ENCODE measurements around the gene HMGXB3. TPM values are rescaled to one million over a fixed set of nuclear protein-coding genes. Genes with fewer than 3 reads are reported as not detected.

Gene HMGXB3
- total RNA-seq, 1 experiment from 2014 or later: 26.9 TPM

DNA sequence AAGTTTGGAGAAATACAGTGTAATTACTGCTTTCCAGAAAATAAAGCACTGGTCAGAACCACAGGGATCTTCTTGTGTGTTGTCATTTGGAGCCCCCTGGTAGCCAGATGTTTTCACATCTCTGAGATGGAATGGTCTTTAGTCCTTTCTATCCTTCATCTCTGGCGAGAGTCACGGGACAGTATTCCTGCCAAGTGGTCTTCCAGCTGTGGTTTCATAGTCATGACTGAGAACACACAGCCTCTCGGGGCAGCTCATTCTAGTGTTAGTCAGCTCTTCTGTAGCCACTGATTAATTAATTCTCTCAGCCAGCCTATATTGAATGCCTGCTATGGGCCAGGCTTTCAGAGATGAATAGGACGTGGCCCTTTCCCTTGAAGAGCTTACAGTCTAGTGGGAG, 34.1 kb downstream of the HMGXB3 start:
- H3K36me3 Mint-ChIP-seq (ENCODE audit: insufficient read depth in 1 of 3, low read depth in 3 of 3): peaks cover 19 to 77% (median 71%) of the 10 kb centered on the region in 3 experiments; a peak in 6 of 7 replicates
- no peak overlapping the region for H3K18ac ChIP-seq (ENCODE audit: insufficient read length, low read depth, low read length)
- no peak overlapping the region for H2BK5ac ChIP-seq (ENCODE audit: insufficient read length, low read length)
- DNase-seq: no peak
- H3K56ac ChIP-seq (ENCODE audit: insufficient read length, low read depth, low read length): no peak overlapping the region
- no peak overlapping the region for H4K8ac ChIP-seq (replicated peaks; ENCODE audit: insufficient read length, low read depth, low read length)
- H3K27ac Mint-ChIP-seq: no peak overlapping the region
- H3K4me1 Mint-ChIP-seq: no peaks in the 10 kb centered on the region
- no peak overlapping the region for H3K23ac ChIP-seq (ENCODE audit: insufficient read length, low read depth, low read length)
- H3K27me3 ChIP-seq (ENCODE audit: insufficient read depth, low read length): no peaks in the 10 kb centered on the region
- no peak overlapping the region for H2AFZ ChIP-seq (ENCODE audit: low read length)
- H3K9ac ChIP-seq (ENCODE audit: extremely low read depth, insufficient read length, low read length): no peak overlapping the region
- no peak overlapping the region for H3K4ac ChIP-seq (ENCODE audit: low read depth, low read length)
- no peak overlapping the region for H2BK20ac ChIP-seq (ENCODE audit: low read depth, low read length, poor library complexity, severe bottlenecking)
- no peaks in the 10 kb centered on the region for H3K79me2 ChIP-seq (ENCODE audit: insufficient read depth, low read length)
- H2BK120ac ChIP-seq (ENCODE audit: low read depth, low read length, poor library complexity, severe bottlenecking): no peak overlapping the region
- no peaks in the 10 kb centered on the region for H3K4me1 ChIP-seq (ENCODE audit: insufficient read depth, low read length)
- H4K20me1 ChIP-seq (ENCODE audit: control insufficient read depth, insufficient read depth, insufficient read length): no peaks in the 10 kb centered on the region
- no peaks in the 10 kb centered on the region for H3K79me1 ChIP-seq (ENCODE audit: insufficient read depth, low read depth, low read length, poor library complexity, severe bottlenecking)
- no peak overlapping the region for H3K4me2 ChIP-seq (ENCODE audit: insufficient read depth, insufficient read length, low read length)
- no peak overlapping the region for H3T11ph ChIP-seq (ENCODE audit: low read length)
- H2AK5ac ChIP-seq (ENCODE audit: insufficient read length, low read length): no peak overlapping the region
- no CpG with 5 or more reads among the region's 4 CpGs for WGBS (ENCODE audit: extremely low coverage, insufficient read length, low lambda C conversion rate)
- H3K14ac ChIP-seq (ENCODE audit: insufficient read depth, low read length): no peak overlapping the region
- no peak overlapping the region for H2BK15ac ChIP-seq (ENCODE audit: low read depth, low read length)
- H3K23me2 ChIP-seq (ENCODE audit: insufficient read length, low read depth, low read length, poor library complexity, severe bottlenecking): no peaks in the 10 kb centered on the region
- no peak overlapping the region for H4K91ac ChIP-seq (ENCODE audit: insufficient read length, low read depth, low read length)
- H3K27ac ChIP-seq (ENCODE audit: insufficient read length, low read depth, low read length): no peak overlapping the region
- H3K9me3 Mint-ChIP-seq: no peaks in the 10 kb centered on the region
- H3K27me3 Mint-ChIP-seq (ENCODE audit: low read depth): no peaks in the 10 kb centered on the region
- TF ChIP-seq, protein P1, sequence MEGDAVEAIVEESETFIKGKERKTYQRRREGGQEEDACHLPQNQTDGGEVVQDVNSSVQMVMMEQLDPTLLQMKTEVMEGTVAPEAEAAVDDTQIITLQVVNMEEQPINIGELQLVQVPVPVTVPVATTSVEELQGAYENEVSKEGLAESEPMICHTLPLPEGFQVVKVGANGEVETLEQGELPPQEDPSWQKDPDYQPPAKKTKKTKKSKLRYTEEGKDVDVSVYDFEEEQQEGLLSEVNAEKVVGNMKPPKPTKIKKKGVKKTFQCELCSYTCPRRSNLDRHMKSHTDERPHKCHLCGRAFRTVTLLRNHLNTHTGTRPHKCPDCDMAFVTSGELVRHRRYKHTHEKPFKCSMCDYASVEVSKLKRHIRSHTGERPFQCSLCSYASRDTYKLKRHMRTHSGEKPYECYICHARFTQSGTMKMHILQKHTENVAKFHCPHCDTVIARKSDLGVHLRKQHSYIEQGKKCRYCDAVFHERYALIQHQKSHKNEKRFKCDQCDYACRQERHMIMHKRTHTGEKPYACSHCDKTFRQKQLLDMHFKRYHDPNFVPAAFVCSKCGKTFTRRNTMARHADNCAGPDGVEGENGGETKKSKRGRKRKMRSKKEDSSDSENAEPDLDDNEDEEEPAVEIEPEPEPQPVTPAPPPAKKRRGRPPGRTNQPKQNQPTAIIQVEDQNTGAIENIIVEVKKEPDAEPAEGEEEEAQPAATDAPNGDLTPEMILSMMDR (conservative IDR thresholded peaks at IDR 0.05): no peak
- H3K9me3 ChIP-seq (ENCODE audit: control insufficient read depth, low read depth, low read length): no peaks in the 10 kb centered on the region
- H3K4me3 Mint-ChIP-seq: no peak overlapping the region
- no peak overlapping the region for H2BK12ac ChIP-seq (ENCODE audit: insufficient read length, low read depth, low read length)
- H4K5ac ChIP-seq (ENCODE audit: insufficient read length, low read depth, low read length): no peak overlapping the region

Measured in H9 (cell line).